NCI-H2081 (cell line): ENCODE measurements around the gene NXPE3.
A peak's percentile ranks its signal among the peaks of the same experiment; 100 is the strongest.
"Not testable (repeated sequence)": the region's sequence is repeated elsewhere in the genome, so short reads cannot be mapped to it uniquely, and the experiment has no call there.

ENCODE experiments used
- DNase-seq, 2 experiments: peaks; one replicate each; lab custom pipeline; 2025; lab: John Stamatoyannopoulos, UW

NXPE3 gene

DNA sequence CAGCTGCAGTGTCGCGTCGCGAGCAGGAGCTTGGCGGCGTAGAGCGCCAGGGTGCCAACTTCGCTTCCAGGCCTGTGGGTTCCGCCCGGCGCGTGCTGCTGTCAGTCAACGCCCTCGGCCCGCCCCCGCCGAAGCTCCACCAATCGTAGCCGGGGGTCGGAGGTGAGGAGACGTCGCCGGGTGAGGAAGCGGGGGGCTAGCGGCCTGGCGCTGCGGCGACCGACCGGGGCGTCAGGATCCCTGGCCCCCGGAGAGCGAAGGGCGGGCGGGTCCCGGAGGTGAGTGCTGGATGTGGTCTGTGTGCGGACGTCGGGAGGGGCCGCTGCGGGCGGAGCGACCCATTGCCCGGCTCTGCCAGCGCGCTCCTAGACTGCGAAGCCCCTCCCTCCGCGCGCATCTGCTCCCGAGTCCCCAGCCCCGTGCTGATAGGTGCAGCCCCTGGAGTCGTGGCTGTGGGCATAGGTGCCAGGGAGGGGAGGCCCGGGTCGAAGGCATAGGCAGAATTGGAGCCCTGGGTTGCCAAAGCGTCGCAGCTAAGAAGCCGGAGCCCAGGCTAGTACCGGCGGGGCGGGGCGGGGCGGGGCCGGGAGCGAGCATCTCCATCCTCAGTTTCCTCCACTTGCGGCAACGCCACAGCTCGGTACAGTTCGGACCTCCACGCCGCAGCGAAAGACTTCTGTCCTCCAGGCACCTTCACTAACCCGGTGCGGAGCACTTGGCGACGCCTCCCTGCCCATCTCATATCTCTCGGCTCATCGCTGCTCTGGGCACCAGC lies at the start of gene NXPE3:
Gene NXPE3, plus strand, starts transcription at position 165 of the 775 bp plus-strand sequence. CDS start 6,386 bp downstream, outside the sequence.
- peak; percentile 83 to 90 for DNase-seq

DNA sequence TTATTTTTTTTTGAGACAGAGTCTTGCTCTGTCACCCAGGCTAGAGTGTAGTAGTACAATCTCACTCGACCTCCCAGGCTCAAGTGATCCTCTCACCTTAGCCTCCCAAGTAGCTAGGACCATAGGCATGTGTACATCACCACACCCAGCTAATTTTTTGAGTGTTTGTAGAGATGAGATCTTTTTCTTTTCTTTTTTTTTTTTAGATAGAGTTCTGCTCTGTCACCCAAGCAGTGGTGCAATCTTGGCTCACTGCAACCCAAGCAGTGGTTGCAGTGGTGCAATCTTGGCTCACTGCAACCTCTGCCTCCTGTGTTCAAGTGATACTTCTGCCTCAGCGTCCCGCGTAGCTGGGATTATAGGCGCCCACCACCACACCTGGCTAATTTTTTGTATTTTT lies 49.4 kb upstream of the NXPE3 start:
- no peak for DNase-seq

DNA sequence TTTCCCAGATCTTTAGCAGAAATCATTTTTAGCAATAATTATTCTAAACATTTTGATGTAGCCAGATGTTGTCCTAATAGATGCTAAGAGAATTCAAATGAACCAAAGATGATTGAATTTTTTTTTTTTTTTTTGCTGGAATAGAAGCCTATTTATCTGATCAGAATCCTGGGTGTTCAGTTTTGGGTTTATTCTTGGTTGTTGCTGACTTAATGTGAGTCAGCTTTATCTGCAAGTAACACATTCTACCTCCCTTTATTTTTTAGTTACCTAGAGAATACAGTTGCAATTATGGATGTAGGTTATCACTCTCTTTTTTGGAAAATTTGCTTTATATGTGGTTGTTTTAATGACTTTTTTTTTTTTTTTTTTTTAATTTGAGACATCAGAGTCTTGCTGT lies 48.2 kb upstream of the NXPE3 start:
- no peak for DNase-seq

GRCh38 chr3:101732240-101732641 lies 46.8 kb upstream of the NXPE3 start:
- DNase-seq: no peak

DNA sequence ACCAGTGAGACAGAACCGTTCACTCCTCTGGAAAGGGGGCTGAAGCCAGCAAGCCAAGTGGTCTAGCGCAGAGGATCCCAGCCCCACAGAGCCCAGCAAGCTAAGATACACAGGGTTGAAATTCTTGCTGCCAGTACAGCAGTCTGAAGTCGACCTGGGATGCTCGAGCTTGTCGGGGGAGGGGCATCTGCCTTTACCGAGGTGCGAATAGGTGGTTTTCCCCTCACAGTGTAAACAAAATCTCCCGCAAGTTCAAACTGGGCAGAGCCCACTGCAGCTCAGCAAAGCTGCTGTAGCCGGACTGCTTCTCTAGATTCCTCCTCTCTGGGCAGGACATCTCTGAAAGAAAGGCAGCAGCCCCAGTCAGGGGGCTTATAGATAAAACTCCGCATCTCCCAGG lies 43.2 kb upstream of the NXPE3 start:
- DNase-seq: no peak

DNA sequence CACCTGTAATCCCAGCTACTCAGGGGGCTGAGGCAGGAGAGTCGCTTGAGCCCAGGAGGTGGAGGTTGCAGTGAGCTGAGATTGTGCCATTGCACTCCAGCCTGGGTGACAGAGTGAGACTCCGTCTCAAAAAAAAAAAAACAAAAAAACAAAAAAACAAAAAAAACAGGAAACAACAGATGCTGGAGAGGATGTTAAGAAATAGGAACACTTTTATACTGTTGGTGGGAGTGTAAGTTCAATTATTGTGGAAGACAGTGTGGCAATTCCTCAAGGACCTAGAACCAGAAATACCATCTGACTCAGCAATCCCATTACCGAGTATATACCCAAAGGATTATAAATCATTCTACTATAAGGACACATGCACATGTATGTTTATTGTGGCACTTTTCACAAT lies 37.1 kb upstream of the NXPE3 start:
- DNase-seq: not testable (repeated sequence)

DNA sequence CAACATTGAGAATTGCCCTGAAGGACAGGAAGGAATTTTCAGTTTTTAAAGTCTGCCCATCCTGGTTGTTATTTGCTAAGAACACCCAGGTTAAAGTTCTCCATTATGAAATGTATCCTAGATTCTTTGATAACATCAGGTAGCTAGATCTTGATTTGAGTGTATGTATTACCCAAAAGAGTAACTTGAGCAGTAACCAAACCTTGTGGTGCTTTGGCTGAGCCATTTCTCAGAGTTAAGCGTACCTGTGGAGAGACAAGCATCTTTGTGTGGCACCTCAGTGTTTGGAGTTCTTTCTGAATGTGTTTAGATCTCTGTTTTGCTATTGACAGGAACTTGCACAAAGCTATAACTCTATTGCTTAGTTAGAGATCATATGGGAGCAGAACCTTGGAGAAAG lies 34.2 kb upstream of the NXPE3 start:
- no peak for DNase-seq

GRCh38 chr3:101745934-101746333 lies 33.1 kb upstream of the NXPE3 start:
- not testable (repeated sequence) for DNase-seq

DNA sequence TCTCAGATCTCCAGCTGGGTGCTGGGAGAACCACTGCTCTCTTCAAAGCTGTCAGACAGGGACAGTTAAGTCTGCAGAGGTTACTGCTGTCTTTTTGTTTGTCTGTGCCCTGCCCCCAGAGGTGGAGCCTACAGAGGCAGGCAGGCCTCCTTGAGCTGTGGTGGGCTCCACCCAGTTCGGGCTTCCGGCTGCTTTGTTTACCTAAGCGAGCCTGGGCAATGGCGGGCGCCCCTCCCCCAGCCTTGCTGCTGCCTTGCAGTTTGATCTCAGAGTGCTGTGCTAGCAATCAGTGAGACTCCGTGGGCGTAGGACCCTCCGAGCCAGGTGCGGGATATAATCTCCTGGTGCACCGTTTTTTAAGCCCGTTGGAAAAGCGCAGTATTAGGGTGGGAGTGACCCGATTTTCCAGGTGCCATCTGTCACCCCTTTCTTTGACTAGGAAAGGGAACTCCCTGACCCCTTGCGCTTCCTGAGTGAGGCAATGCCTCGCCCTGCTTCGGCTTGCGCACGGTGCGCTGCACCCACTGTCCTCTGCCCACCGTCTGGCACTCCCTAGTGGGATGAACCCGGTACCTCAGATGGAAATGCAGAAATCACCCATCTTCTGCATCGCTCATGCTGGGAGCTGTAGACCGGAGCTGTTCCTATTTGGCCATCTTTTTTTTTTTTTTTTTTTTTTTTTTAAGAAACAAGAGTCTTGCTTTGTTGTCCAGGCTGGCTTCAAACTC lies 25.5 kb upstream of the NXPE3 start:
- DNase-seq: not testable (repeated sequence)

DNA sequence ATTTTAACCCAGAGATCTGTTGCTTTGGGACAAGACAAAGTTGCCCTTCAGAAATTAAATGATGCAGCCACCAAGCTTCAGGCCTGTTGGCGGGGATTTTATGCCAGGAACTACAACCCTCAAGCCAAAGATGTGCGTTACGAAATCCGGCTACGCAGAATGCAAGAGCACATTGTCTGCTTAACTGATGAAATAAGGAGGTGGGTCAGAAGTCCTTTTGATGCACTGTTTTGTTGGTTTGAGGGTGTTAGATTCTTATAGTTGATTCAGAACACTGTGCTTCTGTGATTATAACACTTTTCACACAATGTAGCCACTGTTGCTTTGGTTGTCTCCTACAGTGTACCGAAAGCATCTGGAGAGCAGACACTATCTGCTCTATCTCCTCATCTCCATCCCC lies 20.8 kb upstream of the NXPE3 start:
- DNase-seq: no peak

GRCh38 chr3:101762041-101762646 lies 16.9 kb upstream of the NXPE3 start:
- DNase-seq: no peak

DNA sequence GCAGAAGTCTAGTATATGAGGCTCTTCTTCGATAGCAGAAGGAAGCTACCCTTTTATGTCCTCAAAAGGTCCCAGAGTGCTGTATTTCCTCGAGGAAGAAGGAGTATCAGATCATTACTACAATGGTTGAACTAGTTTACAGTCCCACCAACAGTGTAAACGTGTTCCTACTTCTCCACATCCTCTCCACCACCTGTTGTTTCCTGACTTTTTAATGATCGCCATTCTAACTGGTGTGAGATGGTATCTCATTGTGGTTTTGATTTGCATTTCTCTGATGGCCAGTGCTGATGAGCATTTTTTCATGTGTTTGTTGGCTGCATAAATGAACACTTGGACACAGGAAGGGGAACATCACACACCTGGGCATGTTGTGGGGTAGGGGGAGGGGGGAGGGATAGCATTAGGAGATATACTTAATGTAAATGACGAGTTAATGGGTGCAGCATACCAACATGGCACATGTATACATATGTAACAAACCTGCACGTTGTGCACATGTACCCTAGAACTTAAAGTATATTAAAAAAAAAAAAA lies 1.2 kb upstream of the NXPE3 start:
- not testable (repeated sequence) for DNase-seq

GRCh38 chr3:101778385-101779046 lies 495 bp upstream of the NXPE3 start:
- no peak for DNase-seq

GRCh38 chr3:101779822-101780381 lies 891 bp downstream of the NXPE3 start:
- DNase-seq: peak in 1 of 2 experiments; percentile 73

- no peak for DNase-seq
Observed at GRCh38 chr3:101780661-101781060, 1.6 kb downstream of the NXPE3 start.

DNA sequence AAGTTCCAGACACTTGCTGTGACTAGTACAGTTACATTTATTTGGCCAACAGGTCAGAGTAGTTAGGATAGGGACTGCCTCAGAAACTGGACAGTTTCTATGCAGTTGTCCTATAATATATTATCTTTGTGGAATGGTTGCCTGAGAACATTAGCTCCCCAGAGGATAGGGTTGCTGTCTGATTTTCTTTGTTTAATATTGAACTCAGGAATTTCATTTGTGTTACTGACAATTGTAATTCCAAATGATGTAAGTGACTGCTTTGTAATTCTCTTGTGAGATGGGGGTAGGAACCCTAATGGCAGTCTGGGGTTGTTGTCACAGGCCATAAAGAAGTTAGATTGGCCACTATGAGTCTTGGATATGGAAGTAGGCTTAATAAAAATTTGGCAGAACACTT lies 2.2 kb downstream of the NXPE3 start:
- DNase-seq: no peak

DNA sequence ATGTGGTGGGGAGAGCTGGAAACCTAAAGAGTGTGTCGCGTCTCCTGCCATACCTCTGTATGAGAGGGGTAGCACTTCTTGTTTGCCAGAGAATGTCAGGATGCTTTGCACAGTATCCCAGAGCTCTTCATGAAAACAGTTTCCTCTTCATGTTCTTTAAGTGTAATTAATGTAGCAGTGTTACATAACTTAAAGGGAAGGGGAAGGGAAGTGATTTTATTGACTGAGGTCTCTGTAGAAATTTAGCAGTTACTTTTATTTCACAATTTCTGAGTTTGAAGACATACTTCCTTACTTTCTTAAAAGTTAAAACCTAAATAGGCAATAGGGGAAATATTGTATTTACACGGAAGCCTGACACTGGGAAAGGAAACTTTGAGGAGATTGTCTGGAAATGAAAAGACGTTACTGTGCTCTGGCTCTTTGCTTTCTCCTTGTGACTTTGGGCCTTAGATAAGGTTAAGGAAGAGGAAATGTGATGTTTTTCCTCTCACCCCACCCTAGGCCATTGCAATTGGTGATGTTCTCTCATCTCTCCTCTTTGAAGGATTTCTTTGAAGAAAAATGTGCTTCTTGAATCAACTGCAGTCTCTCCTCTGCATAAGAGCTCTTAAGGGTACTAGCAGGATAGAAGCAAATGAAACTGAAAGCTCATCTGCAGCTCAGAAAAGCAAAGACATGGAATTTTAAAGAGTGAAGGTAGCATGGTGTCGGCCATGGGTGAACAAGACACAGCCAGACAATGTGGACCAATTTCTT lies 6.0 kb downstream of the NXPE3 start:
- DNase-seq: no peak

DNA sequence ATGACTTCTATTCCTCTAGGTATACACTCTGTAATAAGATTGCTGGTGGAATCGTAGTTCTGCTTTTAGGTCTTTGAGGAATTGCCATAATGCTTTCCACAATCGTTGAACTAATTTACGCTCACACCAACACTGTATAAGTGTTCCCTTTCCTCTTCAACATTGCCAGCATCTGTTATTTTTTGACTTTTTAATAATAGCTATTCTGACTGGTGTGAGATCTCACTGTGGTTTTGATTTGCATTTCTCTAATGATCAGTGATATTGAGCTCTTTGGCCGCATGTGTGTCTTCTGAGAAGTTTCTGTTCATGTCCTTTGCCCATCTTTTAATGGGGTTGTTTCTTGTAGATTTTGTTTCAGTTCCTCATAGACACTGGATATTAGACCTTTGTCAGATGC lies 12.8 kb downstream of the NXPE3 start:
- no peak for DNase-seq

DNA sequence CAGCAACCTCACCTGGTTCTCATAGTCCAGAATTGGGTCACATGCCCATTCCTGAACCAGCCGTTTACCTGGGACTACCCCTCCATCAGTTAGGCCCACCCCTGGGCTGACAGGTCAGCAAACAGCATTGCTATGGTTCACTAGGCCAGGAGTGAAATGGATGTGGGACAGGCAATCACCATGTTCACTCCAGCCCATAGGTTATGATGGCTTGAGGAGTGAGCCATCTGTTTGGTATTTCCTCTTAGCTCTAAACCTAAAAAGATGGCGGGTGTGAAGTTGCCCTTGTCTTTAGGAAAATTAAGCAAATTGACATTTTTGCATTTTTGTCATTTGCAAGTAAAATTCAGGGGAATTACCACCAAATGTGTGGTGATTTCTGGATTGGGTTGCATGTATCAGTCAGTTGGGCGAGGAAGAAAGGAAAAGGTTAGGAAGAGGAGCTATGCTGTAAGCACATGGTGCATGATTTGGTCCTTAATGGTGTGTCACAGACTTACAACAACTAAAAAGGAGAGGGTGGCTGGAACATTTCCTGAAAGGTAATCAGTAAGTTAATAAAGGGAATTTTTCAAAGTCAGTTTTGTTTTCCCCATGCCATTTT lies 17.2 kb downstream of the NXPE3 start:
- DNase-seq: no peak

DNA sequence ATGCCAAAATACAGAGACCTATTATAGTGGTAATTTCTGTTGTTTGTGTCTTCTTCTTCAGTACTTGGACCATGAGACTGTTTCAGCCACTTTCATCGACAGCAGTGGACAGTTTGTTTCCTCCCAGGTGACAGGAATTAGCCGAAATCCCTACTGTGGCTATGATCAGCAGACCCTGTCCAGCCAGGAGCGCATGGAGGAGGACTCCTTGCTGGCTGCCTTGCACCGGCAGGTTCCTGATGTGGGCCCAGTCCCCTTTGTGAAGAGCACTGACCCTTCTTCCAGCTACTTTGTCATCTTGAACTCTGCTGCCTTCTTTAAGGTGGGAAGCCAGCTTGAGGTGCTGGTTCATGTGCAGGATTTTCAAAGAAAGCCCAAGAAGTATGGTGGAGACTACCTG lies 22.2 kb downstream of the NXPE3 start:
- DNase-seq: no peak

GRCh38 chr3:101802179-101802578 lies 23.2 kb downstream of the NXPE3 start:
- no peak for DNase-seq
